ENCODE data around the gene MCF2L. TPM values are rescaled to one million over a fixed set of nuclear protein-coding genes. Genes with fewer than 3 reads are reported as not detected.

The MCF2L gene
- polyA plus RNA-seq, 1 donor from 2014 or later = 88.0 TPM

DNA sequence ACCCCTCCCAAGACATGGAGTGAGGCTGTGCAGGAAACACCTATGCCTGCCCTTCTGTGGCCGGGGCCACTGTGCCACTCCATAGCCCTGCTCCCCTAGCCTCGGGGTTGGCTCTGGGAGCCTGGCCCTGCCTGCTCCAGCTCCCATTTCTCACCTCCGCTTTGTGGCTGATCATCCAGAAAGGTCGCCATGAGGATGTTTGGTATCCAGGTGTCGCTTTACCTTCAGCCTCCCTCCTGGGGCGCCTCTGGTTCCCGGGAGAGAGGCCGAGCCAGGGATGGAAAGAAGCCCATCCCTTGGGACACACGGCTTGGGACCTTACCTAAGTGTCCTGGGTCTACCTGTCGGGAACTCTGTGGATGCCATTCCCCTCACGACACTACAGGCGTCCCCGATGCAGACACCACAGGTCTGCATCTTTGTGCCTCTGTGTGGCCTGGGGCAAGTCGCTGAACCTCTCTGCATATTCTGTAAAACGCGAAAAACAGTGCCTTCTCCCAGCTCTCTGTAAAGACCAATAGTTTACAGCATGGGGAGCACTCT lies 3.4 kb upstream of the MCF2L start:
- no peaks in the 10 kb centered on the region for H3K36me3 ChIP-seq (ENCODE audit: insufficient read depth, low read length)
- TF ChIP-seq RAD21 (conservative IDR thresholded peaks at IDR 0.05) (no peak), POLR2AphosphoS5 (IDR thresholded peaks at IDR 0.05) (no peak), EZH2 (IDR thresholded peaks at IDR 0.05; ENCODE audit: borderline replicate concordance, insufficient read depth, low read length, poor library complexity, severe bottlenecking) (no peak), MXI1 (conservative IDR thresholded peaks at IDR 0.05; ENCODE audit: poor library complexity, severe bottlenecking) (no peak), SMC3 (conservative IDR thresholded peaks at IDR 0.05; ENCODE audit: poor library complexity) (no peak), TAF1 (IDR thresholded peaks at IDR 0.05; ENCODE audit: low read depth) (no peak), EP300 (conservative IDR thresholded peaks at IDR 0.05; ENCODE audit: poor library complexity, severe bottlenecking) (no peak), CTCF (IDR thresholded peaks at IDR 0.05; ENCODE audit: poor library complexity, severe bottlenecking) (no peak)
- TF ChIP-seq, protein P1, sequence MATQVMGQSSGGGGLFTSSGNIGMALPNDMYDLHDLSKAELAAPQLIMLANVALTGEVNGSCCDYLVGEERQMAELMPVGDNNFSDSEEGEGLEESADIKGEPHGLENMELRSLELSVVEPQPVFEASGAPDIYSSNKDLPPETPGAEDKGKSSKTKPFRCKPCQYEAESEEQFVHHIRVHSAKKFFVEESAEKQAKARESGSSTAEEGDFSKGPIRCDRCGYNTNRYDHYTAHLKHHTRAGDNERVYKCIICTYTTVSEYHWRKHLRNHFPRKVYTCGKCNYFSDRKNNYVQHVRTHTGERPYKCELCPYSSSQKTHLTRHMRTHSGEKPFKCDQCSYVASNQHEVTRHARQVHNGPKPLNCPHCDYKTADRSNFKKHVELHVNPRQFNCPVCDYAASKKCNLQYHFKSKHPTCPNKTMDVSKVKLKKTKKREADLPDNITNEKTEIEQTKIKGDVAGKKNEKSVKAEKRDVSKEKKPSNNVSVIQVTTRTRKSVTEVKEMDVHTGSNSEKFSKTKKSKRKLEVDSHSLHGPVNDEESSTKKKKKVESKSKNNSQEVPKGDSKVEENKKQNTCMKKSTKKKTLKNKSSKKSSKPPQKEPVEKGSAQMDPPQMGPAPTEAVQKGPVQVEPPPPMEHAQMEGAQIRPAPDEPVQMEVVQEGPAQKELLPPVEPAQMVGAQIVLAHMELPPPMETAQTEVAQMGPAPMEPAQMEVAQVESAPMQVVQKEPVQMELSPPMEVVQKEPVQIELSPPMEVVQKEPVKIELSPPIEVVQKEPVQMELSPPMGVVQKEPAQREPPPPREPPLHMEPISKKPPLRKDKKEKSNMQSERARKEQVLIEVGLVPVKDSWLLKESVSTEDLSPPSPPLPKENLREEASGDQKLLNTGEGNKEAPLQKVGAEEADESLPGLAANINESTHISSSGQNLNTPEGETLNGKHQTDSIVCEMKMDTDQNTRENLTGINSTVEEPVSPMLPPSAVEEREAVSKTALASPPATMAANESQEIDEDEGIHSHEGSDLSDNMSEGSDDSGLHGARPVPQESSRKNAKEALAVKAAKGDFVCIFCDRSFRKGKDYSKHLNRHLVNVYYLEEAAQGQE (IDR thresholded peaks at IDR 0.05; ENCODE audit: borderline replicate concordance) = no peak

DNA sequence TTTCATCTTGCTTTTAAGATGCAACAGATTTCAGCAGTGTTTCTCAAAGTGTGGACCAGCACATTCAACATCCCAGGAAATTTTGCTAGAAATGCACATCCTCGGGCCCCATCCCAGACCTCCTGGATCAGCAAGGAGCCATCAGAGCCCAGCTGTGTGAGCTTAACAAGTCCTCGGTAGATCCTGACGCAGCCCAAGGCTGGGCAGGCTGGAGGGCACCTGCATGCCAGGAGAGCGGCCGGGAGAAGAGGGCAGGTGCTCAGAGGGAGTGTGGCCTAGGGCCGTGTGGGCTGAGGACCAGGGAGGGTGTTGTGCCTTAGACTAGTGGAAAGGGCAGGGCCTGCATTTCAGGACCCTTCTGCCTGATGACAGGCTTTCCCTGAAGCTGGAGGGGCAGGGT lies 2.2 kb upstream of the MCF2L start:
- no peaks in the 10 kb centered on the region for H4K20me1 ChIP-seq (ENCODE audit: insufficient read depth)
- H3K36me3 ChIP-seq (ENCODE audit: insufficient read depth, low read length) = no peaks in the 10 kb centered on the region
- H3K79me2 ChIP-seq (replicated peaks; ENCODE audit: insufficient read depth, low read length) = peaks cover 20% of the 10 kb centered on the region
- no peaks in the 10 kb centered on the region for H3K9me2 ChIP-seq (ENCODE audit: insufficient read depth, low read length)
- no peaks in the 10 kb centered on the region for H3F3A ChIP-seq (ENCODE audit: insufficient read depth, low read length, poor library complexity, severe bottlenecking)
- H3K4me2 ChIP-seq (ENCODE audit: low read length) = no peak overlapping the region
- no peak overlapping the region for H2AFZ ChIP-seq (ENCODE audit: low read depth, low read length)
- no peak overlapping the region for H3K9ac ChIP-seq (ENCODE audit: low read length)
- no peaks in the 10 kb centered on the region for H3K27me3 ChIP-seq (ENCODE audit: insufficient read depth, low read depth, low read length)
- no peak overlapping the region for H3K4me3 ChIP-seq (ENCODE audit: low read length)
- no peak for TF ChIP-seq EP300 (conservative IDR thresholded peaks at IDR 0.05; ENCODE audit: poor library complexity, severe bottlenecking)
- no peak for TF ChIP-seq POLR2AphosphoS5 (IDR thresholded peaks at IDR 0.05)
- TF ChIP-seq, protein P1 (IDR thresholded peaks at IDR 0.05; ENCODE audit: borderline replicate concordance) = no peak
- TF ChIP-seq SMC3 (conservative IDR thresholded peaks at IDR 0.05; ENCODE audit: poor library complexity) = no peak
- no peak for TF ChIP-seq CTCF (IDR thresholded peaks at IDR 0.05; ENCODE audit: poor library complexity, severe bottlenecking)
- no peak for TF ChIP-seq RAD21 (conservative IDR thresholded peaks at IDR 0.05)
- no peak for TF ChIP-seq EZH2 (IDR thresholded peaks at IDR 0.05; ENCODE audit: borderline replicate concordance, insufficient read depth, low read length, poor library complexity, severe bottlenecking)
- no peak for TF ChIP-seq MXI1 (conservative IDR thresholded peaks at IDR 0.05; ENCODE audit: poor library complexity, severe bottlenecking)
- TF ChIP-seq TAF1 (IDR thresholded peaks at IDR 0.05; ENCODE audit: low read depth) = no peak
- H3K9me3 ChIP-seq (ENCODE audit: low read length) = no peaks in the 10 kb centered on the region
- no peak overlapping the region for H3K27ac ChIP-seq (ENCODE audit: low read length)

More for the DNA sequence above, 3.4 kb upstream of the MCF2L start:
- Histone ChIP-seq H2AFZ (ENCODE audit: low read depth, low read length) (no peak overlapping the region), H4K20me1 (ENCODE audit: insufficient read depth) (no peaks in the 10 kb centered on the region), H3F3A (ENCODE audit: insufficient read depth, low read length, poor library complexity, severe bottlenecking) (no peaks in the 10 kb centered on the region), H3K9ac (ENCODE audit: low read length) (no peak overlapping the region), H3K9me3 (ENCODE audit: low read length) (no peaks in the 10 kb centered on the region), H3K4me3 (ENCODE audit: low read length) (no peak overlapping the region), H3K27ac (ENCODE audit: low read length) (no peak overlapping the region), H3K4me2 (ENCODE audit: low read length) (no peak overlapping the region), H3K9me2 (ENCODE audit: insufficient read depth, low read length) (no peaks in the 10 kb centered on the region), H3K79me2 (replicated peaks; ENCODE audit: insufficient read depth, low read length) (peaks cover 9% of the 10 kb centered on the region), H3K27me3 (ENCODE audit: insufficient read depth, low read depth, low read length) (no peaks in the 10 kb centered on the region)

Data from neural cell (in vitro differentiated cells).